HT-29 (cell line): ENCODE data around the gene ALPI. TPM values are rescaled to one million over a fixed set of nuclear protein-coding genes. Genes with fewer than 3 reads are reported as not detected.

Source experiments
- DNase-seq: peaks from one replicate; pipeline ENCODE4 v3.0.0-alpha.2; 2015; ENCODE audit warnings: low spot score
- total RNA-seq: library from RNA; depleted of rRNA; stranded (reverse); fragments of >200 nt; shearing (Covaris generic); gene quantifications from 2 replicates; pipeline ENCODE4 v1.2.3, GENCODE V29; 2014

The ALPI gene
- total RNA-seq, 1 experiment from 2014 or later, result not detected

GRCh38 chr2:232484628-232485347, 28.8 kb downstream of the ALPI start:
- no peak for DNase-seq

GRCh38 chr2:232485348-232485756, 29.4 kb downstream of the ALPI start:
- no peak for DNase-seq

- DNase-seq, result no peak
These were observed 30.0 kb downstream of the ALPI start for GRCh38 chr2:232485757-232486557.

- DNase-seq, result no peak
These were observed 30.8 kb downstream of the ALPI start for GRCh38 chr2:232486558-232487384.

DNA sequence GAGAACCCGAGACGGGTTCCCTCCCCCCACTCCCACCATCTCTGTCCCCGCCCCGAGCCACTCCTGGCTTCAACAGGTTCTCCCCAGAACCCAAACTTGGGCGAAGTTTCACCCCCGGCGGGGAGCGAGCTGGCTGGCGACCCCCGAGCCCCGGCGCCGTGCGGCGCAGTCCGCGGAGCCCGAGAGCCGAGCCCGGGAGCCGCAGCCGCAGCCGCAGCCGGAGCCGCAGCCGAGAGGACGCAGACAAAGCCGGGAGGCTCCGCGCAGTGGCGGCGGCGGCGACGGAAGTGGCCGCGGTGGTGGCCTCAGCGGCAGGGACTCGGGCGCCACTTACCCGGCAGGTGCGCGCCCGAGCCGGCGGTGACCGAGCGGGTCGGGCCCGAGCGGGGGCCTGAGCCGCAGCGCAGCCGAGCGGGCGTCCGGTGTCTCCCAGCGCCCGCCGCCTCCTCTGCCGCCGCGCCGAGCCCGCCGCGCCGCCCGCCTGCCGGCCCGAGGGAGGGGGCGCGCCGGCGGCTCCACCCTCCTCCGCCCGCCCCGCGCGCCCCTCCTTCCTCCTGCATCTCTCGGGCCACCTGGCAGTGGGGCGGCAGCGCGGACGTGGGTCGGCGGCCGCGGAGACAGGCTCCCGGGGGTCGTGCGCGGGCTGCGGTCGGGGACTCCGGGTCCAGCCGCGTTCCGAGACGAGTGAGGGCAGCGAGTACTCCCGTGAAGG, 31.6 kb downstream of the ALPI start, which contains the start of gene ECEL1:
TSS of gene ECEL1 (minus strand) at position 450 of the 712 bp plus-strand sequence. CDS start 1,181 bp downstream, outside the sequence.
- DNase-seq, result no peak

- DNase-seq, result no peak
These were observed 32.3 kb downstream of the ALPI start for GRCh38 chr2:232488097-232488711.

DNA sequence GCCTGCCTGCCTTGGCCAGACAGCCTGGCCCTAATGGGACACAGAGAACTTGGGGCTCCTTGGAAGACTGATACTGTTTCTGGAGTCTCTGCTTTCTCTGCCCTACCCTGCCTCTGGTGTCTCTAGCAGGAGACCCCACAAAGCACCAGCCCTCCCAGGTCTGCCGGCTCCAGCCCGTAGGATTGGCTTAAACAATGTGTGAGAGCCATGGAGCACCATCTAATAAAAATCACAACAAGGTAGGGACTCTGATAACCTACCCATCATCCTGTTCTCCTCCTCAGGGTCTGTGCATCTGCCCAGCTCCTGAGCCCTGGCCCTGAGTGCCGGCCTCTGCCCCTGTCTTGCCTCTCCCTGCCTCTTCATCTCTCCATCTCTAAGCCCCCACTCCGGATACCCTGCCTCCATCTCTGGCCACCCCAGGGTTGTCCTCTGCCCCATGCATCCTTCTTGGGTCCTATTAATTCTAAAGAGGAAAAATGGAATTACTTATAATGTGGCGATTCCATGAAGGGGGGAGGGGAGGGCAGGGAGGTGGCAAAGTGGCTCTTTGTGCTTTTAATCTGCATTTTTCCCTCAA, 32.9 kb downstream of the ALPI start:
- no peak for DNase-seq

GRCh38 chr2:232489516-232490220, 33.7 kb downstream of the ALPI start:
- no peak for DNase-seq

GRCh38 chr2:232490221-232491138, 34.5 kb downstream of the ALPI start:
- no peak for DNase-seq

GRCh38 chr2:232491139-232491780, 35.3 kb downstream of the ALPI start:
- no peak for DNase-seq

GRCh38 chr2:232492236-232492848, 36.4 kb downstream of the ALPI start:
- no peak for DNase-seq

DNA sequence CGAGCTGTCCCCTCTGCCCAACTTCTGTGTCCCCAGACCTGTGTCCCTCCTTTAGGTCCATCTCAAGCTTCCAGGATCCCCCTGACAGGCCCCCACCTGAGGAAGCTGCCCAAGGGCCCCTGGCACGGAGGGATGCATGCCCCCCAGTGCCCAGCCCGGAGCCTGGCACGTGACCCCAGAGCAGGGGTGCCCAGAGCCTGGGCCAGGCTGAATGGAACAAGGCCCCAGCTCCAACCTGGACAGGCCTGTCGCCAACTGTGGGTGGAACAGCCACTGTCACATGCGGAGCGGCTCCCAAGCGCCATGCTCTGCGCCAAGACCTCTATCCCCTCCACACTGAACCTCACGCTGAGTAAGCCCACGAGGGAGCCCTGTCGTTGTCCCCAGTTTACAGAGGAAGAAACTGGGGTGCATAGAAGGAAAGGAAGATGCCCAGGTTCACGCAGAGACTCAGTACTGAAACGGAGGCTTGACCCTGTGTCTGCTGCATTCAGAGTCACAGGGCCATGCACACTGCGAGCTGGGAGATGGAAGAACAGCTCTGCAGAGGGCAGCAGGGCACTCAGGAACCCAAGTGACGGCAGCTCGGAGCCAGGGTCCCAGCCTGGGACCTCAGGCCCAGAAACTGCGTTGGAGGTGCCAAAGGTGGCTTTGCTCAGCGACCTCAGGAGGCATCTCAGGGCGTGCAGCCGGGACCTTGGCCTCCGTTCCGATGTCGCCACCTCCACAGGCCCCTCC, 37.2 kb downstream of the ALPI start:
- no peak for DNase-seq

- no peak for DNase-seq
These were observed 37.9 kb downstream of the ALPI start for GRCh38 chr2:232493701-232494474.

DNA sequence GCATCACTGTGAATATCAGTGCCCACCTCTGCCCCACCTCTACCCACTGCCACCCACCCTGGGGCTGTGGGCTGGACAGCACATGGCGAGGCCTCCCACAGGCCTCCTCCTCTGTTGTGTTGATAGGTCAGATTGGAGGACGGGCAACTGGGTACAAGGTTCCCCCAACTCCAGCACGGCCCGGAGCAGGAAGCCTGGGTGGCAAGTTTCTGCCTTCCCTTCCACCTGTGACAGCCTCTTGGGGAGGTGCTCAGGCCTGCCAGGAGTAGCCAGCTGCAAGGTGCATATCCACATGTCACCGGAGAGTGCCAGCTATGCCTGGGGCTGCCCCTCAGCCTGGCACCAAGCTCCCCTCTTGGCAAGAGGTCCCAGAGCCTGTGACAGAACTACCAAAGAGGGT, 38.6 kb downstream of the ALPI start:
- DNase-seq, result no peak

DNA sequence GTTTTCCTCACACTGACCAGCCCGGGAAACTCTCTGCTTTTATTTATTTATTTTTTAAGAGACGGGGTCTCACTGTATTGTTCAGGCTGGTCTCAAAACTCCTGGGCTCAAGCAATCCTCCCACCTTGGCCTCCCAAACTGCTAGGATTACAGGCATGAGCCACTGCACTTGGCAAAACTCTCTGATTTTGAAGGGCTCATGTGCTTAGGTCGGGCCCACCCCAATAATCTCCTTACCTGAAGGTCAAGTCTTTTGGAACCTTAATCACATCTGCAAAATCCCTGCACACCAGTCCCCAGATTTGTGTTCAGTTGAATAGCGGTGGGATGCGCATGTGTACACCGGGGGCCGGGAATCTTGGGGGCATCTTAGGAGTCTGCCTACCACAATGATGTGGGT, 39.3 kb downstream of the ALPI start:
- no peak for DNase-seq
